Head of caudate nucleus (tissue), 42 donors: Measurements from ENCODE around the gene NKX6-1.

ENCODE experiments used
- DNase-seq, 42 donors: peaks; one replicate each; pipeline versions ENCODE4 v3.0.0 to v3.0.0-alpha.2; 2020 to 2021; ENCODE audit warnings: mixed read lengths in 7 of 42
- intact Hi-C: fragments of 100-400 bp; cut with DNase I; formaldehyde crosslinking; loops from one replicate; pipeline ENCODE4 v1.15.0; 2022

The NKX6-1 gene

GRCh38 chr4:84498935-84499623 lies at the start of gene NKX6-1:
Gene NKX6-1, minus strand, starts transcription at chr4:84499292. Its CDS starts 1,064 bp downstream, at chr4:84498228.
- DNase-seq, result peak in 29 of 42 donors; percentile 10 to 70 (median 42)
- intact Hi-C loops, result no loop called here

GRCh38 chr4:84547211-84547610 lies 48.1 kb upstream of the NKX6-1 start:
- DNase-seq, result no peak
- intact Hi-C loops, result no loop called here

GRCh38 chr4:84545093-84545492 lies 46.0 kb upstream of the NKX6-1 start:
- no peak for DNase-seq
- intact Hi-C loops, result no loop called here

GRCh38 chr4:84535901-84536300 lies 36.8 kb upstream of the NKX6-1 start:
- intact Hi-C loops, result no loop called here
- DNase-seq, result no peak

- DNase-seq, result no peak
- intact Hi-C loops, result no loop called here
These were observed 32.6 kb upstream of the NKX6-1 start for GRCh38 chr4:84531689-84532088.

GRCh38 chr4:84530871-84531270 lies 31.8 kb upstream of the NKX6-1 start:
- no peak for DNase-seq
- intact Hi-C loops, result no loop called here

- no peak for DNase-seq
- intact Hi-C loops, result no loop called here
These were observed 31.4 kb upstream of the NKX6-1 start for GRCh38 chr4:84530454-84530853.

GRCh38 chr4:84529169-84529751 lies 30.2 kb upstream of the NKX6-1 start:
- DNase-seq, result no peak

GRCh38 chr4:84527391-84527790 lies 28.3 kb upstream of the NKX6-1 start:
- no peak for DNase-seq

More at GRCh38 chr4:84529169-84529751, 30.2 kb upstream of the NKX6-1 start:
- intact Hi-C loops, result no loop called here

GRCh38 chr4:84515075-84515474 lies 16.0 kb upstream of the NKX6-1 start:
- intact Hi-C loops, result no loop called here
- DNase-seq, result no peak

More at GRCh38 chr4:84527391-84527790, 28.3 kb upstream of the NKX6-1 start:
- intact Hi-C loops, result no loop called here

GRCh38 chr4:84512277-84512676 lies 13.2 kb upstream of the NKX6-1 start:
- intact Hi-C loops, result no loop called here
- DNase-seq, result no peak

GRCh38 chr4:84511703-84512102 lies 12.6 kb upstream of the NKX6-1 start:
- DNase-seq, result no peak
- intact Hi-C loops, result no loop called here

- intact Hi-C loops, result no loop called here
- DNase-seq, result no peak
These were observed 8.8 kb upstream of the NKX6-1 start for GRCh38 chr4:84507941-84508340.

- intact Hi-C loops, result loop anchor here (5.0 kb wide), 1 partner anchor 863 kb away; no protein-coding TSS in a partner anchor
- no peak for DNase-seq
These were observed 5.7 kb upstream of the NKX6-1 start for GRCh38 chr4:84504821-84505220.

GRCh38 chr4:84503495-84504437 lies 4.7 kb upstream of the NKX6-1 start:
- intact Hi-C loops, result loop anchor here (5.0 kb wide), 1 partner anchor 861 kb away; no protein-coding TSS in a partner anchor

GRCh38 chr4:84502955-84503373 lies 3.9 kb upstream of the NKX6-1 start:
- DNase-seq, result no peak
- intact Hi-C loops, result loop anchor here (5.0 kb wide), 1 partner anchor 861 kb away; no protein-coding TSS in a partner anchor

More at GRCh38 chr4:84503495-84504437, 4.7 kb upstream of the NKX6-1 start:
- peak in 15 of 42 donors; percentile 15 to 71 (median 41) for DNase-seq

- no peak for DNase-seq
- intact Hi-C loops, result loop anchor here (5.0 kb wide), 1 partner anchor 860 kb away; no protein-coding TSS in a partner anchor
These were observed 3.4 kb upstream of the NKX6-1 start for GRCh38 chr4:84502333-84502954.

GRCh38 chr4:84501721-84502267 lies 2.7 kb upstream of the NKX6-1 start:
- DNase-seq, result no peak
- intact Hi-C loops, result loop anchor here (5.0 kb wide), 1 partner anchor 859 kb away; no protein-coding TSS in a partner anchor

- intact Hi-C loops, result loop anchor here (5.0 kb wide), 1 partner anchor 859 kb away; no protein-coding TSS in a partner anchor
- no peak for DNase-seq
These were observed 2.1 kb upstream of the NKX6-1 start for GRCh38 chr4:84501202-84501503.
